SK-N-DZ (cell line): Measurements from ENCODE around the gene DSCAML1.

Source experiments
- DNase-seq: peaks from one replicate; pipeline ENCODE4 v3.0.0-alpha.2; 2015; ENCODE audit warnings: low spot score

DSCAML1 gene

DNA sequence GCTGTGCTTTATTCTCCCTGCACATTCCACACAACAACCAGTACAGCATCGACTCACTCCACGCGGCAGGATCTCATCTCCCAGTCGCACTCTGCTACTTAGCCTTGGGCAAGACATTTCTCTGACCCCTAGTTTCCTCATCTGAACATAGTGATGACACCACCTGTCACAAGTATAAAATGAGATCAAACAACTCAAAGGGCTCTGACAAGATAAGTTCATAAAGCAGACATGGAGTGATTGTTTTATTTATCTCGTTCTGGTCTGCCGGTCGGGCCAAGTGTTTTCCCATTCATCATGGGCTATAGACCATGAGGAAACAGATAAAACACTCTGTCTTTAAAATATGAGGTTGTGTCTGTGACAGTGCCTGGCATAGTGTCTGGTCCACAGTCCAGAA is 35.0 kb downstream of the DSCAML1 start:
- DNase-seq = no peak

DNA sequence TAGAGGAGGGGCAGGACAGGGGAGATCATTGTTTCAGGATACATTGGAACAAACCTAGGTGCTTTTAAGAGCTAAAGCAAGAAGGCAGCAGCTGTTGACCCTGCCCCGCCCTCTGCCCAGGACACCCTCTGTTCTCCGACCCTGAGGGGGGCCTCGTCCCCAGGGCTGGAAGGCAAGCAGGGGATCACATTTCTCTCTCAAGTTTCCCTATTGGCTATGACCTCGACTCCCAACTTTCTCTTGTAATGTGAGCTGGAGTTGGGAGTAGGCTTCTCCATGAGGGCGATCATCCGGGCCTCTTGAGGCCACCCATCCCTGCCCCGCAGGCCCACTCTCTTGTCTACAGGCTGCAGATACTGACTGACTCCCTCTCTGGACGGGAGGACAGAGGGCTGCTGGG is 37.7 kb downstream of the DSCAML1 start:
- DNase-seq = no peak

DNA sequence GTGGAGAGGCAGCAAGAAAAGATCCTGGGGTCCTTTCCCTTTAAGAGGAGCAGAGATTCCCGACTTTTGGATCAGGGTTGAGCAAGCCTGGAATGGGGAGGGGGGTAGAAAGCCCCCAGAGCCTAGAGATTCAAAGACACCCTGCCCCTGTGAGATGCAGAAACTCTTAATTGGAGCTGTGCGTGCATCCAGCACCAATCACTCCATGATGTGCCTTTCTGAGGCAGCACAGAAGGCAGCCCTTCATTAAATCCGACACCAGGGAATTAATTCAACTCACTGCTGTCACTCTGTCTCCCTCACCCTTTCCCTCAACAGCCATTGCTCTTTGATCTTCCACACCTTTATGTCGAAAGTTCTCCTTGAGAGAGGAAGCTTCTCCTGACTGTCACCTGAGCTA is 43.0 kb downstream of the DSCAML1 start:
- no peak for DNase-seq

DNA sequence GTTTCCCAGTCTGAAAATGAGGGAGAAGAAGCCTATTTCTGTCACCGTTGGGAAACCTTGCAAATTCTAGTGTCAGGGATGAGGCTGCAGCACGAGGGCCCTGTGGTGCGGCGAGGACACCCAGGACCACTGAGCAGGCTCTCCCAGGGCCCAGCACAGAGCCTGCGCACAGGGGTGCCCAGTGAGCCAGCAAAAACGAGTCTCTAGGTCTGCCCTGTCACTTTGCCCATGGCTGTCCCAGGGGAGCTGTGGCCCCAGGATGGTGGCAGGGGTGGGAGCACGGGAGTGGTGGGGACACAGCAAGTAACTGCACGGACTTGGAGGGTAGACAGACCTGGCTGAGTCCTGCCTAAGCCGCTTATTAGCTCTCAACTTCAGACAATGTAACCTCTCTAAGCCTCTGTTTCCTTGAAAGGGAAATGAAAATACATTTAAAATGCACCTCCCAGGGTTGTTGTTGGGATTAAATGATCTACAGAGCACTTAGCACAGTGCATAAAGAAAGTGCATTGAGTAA is 44.2 kb downstream of the DSCAML1 start:
- no peak for DNase-seq

DNA sequence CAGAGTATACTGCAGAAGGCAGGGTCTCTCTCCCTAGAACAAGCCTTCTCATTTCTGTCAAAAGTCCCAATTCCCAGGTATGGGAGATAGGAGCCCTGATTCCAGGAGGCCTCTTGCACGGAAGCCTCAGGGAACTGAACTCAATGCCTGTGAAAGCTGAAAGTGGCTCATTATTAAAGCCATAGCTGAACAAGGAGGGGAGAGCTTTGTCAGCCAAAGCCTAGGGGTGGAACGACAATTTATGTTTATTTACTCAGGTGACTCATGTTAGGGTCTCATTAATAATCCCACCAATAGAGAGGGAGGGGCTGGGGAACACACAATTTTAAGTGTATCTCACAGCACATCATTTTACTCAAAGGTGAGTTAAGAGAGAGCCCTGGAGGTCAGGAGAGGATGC is 44.9 kb downstream of the DSCAML1 start:
- DNase-seq = no peak

DNA sequence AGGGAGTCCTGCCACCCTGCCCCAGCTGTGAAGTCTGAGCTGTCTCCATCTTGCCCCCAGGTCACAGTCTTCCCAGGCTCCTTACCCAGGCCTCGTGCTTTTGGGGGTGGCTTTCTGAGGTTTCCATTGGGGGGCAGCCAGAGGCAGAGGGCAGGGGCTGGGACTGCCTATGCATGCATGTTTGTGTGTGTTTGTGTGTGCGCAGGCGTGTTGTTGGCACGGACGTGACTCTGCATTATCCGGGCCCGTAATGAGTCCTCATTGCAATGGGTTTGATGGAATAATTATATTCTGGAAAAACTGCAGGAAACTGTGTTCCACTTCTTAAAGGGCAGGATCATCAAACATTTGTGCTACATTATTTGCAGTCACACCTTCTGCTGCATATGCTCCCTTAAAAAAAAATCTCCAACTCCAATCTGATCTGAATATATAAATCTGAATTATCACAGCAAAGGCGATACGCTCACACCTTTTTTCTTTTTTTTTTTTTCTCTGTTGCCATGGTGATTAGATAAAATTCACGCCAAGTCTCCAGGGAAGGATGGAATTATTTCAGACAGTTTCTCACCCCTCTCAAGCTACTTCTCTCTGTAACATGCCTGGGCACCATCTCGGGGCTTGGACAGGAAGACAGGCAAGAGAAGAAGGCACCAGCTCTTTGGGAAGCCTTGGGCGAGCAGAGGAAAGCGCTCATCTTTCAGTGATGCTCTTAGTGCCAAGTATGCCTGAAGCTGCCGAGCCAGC is 45.9 kb downstream of the DSCAML1 start:
- no peak for DNase-seq

DNA sequence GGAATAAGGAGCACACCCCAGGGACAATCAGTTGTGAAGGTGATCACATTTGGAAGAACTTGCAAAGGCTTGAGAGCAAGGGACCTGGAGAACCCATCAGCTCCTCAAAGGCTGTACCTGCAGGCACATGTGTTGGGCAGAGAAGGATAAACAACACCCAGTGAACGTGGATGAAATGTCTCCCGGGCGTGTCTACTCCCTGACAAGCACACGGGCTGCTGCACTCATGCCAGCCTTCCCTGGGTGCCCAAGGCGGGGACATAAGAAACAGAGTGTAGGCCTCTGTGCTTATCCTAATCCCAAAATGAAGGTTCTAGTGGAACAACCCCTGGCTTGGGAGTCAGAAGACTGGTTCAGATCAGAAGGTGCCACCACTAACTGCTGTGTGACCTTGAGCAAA is 46.7 kb downstream of the DSCAML1 start:
- no peak for DNase-seq

DNA sequence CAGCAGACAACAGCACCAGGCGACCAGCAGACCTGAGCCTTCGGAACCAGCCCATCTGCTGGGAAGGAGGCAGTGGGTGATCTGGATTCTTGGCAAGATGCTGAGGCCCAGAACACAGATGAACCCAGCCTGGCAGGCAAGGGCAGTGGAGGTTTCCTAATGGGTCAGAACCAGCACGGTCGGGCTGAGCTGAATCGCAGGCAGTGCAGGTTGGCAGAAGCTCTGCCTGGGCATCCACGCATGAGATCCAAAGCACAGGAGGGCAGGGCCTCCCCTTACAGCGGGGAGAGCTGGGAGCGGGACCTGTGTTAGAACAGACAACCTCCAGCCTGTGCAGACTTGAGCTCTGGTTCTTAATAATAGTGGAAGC is 47.5 kb downstream of the DSCAML1 start:
- no peak for DNase-seq

DNA sequence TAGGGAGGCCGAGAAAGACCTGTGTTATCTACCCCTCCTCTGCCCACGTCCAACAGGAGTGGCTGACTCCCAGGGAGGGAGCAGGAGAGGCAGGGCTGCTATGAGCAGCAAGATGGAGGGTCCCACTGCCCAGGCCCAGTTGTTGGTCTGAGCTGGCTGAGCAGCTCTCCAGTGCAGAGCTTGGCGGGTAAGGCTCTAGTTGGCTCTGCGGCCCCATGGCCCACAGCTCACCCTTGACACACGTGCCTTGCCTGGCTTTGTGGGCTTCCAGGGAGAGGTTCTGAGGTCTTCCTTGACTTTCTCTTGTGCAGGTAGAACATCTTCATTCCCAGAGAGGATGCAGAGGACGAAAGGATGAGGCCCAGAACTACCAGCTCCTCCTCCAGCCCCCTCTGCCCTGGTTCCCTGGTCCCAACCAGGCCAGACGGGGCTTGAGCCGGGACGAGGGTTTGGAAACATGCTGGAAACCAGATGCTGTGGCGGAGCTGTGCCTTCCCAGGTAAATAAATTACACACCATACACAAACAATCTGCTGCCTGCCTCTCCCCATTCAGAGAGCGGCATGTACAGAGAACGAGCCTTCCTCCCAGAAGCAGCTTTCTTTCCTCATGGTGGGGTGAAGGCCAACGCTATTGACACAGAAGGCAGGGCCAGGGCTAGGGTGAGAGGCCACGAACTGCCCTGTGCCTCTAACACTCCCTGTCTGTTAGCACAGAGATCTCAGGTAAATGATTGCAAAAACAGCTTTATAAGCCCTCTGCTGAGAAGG is 48.1 kb downstream of the DSCAML1 start:
- DNase-seq = no peak

DNA sequence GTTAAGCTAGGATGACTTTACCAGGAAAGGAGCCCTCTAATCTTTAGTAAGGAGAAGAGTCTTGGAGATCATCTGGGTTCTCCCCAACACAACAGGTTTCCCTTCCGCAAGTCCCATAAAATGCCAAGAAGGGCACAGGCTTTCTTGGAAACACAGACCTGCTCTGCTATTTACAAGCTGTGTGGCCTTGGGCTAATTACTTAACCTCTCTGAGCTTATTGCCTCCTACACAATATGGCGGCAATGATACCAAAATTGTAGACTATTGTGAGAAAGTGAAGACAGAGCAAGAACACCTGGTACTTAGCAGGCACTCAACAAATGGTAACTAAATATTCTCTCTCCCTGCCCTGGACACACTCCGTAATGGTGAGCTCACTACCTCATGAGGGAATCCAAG is 49.1 kb downstream of the DSCAML1 start:
- no peak for DNase-seq

DNA sequence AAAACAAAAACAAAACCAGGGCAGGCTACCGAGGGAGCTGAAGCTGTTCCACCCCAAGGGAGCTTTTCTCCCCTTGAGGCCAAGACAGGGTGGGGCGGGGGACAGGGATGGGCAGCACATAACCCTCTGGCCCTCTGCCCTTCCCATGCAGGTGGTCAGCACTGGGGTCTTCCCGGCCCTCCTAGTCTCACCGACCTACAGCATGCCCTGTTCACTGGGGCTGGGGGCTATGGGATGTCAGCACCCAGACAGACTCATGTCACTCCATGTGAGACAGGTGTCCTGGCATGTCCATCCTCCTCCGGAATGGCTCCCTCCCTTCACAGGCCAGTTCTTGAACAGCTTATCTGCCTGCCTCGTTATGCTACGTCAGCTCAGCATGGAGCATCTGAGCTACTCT is 51.7 kb downstream of the DSCAML1 start:
- DNase-seq = no peak

DNA sequence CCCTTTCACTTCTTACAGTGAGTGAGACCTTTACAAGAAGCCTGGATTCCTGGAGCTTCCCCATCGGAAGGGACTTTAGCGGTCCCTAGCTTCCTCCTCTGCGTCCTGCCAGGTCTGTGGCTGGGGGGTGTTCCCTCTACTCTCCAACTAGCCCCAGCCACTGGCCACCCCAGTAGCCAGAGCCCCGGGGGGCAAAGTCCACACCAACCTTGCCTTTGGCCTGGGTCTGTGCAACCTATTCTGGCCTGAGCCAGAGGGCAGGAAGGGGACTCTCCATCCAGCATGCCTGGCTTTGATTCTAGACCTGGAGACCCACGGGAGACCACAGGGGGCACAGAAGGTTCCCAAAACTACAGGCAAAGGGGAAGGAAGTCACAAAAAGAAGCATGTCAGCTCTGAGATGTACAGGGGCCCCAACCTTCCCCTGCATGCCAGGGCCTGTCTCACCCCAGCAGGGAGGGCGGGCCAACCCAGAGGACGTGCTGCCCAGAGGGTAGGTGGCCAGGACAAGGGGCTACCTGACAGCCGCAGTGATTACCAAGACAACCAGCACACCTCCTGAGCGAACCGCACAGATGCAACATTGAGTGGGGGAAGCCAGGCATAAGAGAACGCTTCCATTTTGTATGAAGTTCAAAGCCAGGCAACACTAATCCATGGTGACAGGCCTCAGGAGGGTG is 52.4 kb downstream of the DSCAML1 start:
- no peak for DNase-seq

DNA sequence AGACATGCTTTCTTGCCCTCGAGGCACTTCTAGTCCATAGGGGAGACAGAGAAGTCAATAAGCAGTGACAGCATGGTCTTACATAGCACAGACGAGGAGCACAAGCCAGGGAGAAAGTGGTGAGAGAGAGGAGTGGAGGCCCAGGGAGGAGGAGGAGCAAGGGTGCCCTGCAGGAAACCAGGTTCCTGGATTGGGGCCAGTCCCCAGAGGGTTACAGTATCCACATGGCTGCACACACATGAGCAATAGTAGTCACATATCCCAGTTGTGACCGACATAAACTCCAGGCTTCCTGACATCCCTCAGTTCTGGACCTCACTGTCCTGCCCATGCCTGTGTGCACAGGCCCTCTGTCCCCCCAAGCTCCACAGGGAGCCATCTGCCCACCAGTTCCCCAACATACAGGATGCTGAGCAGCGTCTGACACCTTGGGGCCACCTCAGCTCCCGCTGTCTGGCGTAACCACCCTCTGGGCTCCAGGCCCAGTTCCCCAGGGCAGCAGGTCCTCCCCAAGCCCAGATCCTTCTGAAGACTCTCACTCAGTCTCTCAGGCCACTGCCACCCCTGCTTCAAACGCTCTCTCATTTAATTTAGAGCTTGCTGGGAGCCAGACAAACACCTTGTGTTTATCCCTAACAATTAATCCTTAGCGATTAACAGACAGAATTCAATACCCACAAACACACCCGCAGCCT is 53.7 kb downstream of the DSCAML1 start:
- DNase-seq = no peak

DNA sequence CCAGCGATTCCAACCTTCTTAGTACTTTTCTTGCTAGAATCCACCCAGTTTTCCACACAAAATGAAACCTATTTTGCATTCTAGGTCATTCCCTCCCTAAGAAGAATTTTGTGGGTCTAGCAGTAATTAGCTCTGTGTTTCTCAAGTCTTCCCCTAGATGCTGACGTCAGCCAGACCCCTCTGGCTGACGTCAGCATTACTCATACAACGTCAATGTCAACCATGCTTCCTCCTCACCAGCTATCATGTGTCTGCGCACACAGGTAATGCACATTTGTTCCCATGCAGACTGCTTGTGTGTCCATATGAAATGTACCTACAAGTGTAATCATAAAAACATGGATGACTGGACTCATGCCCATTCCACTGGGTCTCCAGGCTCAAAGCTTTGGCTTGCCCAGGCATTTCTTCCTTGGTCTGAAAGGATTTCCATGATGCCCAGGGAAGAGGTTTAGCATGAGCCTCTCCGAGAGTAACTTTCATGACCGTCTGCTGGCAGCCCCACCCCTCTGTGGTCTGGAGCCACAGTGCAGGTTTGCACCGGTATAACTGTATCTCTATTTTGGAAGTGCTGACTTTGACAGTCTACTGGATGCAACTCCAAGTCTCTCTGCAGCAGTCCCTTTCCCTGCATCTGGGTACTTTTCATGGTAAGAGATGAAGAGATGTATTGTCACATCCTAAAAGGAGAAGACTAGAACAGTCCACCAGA is 58.6 kb downstream of the DSCAML1 start:
- no peak for DNase-seq

DNA sequence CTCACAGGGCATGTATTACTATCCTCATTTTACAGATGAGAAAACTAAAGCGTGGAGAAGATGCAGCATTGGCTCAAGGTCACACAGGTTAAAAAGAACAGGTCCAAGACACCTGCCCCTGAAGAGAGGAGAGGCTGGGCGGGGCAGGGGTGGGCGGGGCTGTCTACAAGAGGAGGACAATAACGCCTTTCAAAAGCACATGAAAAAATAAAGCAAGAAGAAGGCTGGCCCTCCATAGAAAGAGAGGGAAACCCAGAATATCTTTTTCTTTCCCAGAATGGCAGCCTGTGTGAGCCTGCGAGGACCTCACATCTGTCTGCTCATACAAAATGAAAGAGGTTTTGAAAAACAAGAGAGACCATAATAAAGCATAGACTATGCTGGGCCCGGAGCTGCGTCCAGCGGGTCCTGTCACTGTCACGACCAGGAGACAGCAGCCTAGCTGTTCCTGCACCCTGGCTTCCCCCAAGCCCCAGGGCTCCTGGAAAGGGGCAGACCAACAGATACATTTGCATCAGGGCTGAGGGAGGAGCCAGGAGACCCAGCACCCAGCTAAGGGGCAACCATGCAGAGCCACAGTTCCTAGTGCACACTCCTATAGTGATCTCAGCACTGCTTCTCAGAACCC is 61.6 kb downstream of the DSCAML1 start:
- no peak for DNase-seq

DNA sequence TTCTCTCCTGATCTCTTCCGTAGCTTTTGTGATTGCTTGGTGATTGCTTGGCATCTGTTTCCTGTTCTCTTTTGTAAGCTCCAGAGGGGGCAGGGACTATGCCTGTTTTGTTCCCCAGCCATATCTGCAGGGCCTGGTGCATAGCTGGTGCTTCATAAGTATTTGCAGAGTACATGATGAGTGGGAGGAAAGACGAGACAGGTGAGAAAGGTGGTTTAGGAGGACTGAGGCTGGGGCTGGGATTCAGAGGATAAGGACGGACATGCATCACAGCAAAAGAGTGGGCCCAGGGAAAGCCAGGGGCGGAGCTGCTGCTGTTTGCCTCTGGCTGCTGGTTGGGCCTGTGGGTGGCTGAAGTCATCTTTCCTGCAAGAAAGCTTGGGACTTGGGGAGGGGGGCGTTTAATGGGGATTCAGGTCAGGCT is 62.4 kb downstream of the DSCAML1 start:
- no peak for DNase-seq

DNA sequence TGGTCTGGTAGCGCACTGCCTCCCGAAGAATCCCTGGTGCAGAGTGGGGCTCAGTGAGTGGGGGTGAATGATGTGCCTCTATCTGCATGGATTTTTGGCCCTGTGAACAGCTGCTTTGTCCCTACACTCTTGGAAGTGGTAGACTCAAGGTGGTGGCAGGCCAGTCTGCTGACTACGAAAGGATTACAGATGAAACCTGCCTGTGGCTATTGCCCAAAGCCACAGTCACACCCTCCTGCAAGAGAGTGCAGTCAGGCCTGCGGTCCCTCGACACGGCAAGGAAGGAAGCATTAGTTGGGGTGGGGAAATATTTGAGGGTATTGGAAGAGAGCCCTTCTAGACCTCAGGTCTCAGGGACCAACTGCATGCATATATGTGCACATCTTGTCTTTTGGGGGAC is 63.7 kb downstream of the DSCAML1 start:
- DNase-seq = no peak

DNA sequence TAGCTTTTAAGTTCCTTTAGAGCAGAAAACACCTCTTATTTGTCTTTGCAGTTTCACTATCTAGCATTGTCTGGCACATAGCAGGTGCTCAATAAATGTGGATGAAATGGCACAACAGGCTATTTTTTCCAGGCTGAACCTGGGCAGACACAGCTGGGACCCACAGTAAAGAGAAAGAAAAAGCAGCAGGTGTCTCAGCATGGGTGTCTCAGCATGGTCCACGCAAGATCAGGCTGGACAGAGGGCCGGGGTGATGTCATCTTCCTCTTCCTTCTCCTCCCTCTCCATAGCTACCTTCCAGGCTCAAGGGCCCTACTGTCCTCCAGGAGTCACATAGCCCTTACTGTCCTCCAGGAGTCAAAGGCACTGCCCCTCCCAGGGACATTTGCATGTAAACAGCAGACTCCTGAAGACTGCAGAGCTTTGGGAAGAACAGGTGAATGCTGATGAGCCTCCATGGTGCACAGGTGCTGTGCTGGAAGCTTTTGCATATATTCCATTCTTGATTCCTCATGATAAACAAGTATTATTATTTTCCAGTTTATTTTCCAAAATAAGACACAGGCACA is 65.2 kb downstream of the DSCAML1 start:
- DNase-seq = no peak

DNA sequence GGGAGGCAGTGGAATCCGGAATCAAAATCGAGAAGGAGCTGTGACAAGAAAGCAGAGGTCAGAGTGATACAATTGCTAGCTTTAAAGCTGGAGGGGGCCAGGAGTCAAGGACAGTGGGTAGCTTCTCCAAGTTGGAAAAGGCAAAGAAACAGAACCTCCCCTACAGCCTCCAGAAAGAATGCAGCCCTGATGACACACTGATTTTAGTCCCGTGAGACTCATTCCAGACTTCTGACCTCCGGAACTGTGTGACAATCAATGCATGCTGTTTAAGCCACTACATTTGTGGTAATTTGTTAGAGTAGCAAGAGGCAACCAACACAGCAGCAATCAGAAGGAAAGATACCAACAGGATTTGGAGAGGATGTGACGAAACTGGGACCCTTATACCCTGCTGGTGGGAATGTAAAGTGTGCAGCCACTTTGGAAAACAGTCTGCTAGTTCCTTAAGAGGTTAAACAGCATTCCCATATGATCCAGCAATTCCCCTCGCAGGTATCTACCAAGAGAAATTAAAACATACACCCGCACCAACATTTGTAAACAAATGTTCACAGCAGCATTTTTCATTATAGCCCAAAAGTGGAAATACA is 66.7 kb downstream of the DSCAML1 start:
- DNase-seq = no peak
